ENCODE measurements around the gene CAMK1D.

DNA sequence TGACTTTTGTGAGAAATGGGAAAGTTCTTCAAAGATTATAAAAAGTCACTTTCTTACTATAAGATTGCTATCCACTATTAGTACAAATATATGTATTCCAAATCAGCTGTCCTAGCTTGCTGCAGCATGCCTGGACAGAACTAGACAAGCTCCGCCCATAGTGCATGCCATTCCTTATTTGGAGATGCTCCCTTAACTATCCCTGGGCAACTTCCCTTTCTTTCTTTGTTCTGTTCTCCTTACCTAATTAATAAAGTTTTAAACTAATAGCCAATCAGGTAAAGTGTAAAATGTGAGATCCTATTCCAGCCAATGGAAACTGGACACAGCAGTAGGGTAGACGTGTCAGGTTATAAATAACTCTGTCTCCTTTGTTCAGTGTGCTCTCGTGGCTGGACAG, 281.9 kb downstream of the CAMK1D start:
- TF ChIP-seq, protein P1, sequence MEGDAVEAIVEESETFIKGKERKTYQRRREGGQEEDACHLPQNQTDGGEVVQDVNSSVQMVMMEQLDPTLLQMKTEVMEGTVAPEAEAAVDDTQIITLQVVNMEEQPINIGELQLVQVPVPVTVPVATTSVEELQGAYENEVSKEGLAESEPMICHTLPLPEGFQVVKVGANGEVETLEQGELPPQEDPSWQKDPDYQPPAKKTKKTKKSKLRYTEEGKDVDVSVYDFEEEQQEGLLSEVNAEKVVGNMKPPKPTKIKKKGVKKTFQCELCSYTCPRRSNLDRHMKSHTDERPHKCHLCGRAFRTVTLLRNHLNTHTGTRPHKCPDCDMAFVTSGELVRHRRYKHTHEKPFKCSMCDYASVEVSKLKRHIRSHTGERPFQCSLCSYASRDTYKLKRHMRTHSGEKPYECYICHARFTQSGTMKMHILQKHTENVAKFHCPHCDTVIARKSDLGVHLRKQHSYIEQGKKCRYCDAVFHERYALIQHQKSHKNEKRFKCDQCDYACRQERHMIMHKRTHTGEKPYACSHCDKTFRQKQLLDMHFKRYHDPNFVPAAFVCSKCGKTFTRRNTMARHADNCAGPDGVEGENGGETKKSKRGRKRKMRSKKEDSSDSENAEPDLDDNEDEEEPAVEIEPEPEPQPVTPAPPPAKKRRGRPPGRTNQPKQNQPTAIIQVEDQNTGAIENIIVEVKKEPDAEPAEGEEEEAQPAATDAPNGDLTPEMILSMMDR (IDR thresholded peaks at IDR 0.05): no peak
- no peak for TF ChIP-seq POLR2AphosphoS5 (IDR thresholded peaks at IDR 0.05)

All from breast epithelium (tissue), 3 donors.